Measurements from ENCODE around the gene MRPL1. TPM values are rescaled to one million over a fixed set of nuclear protein-coding genes. Genes with fewer than 3 reads are reported as not detected.

The MRPL1 gene
- total RNA-seq, 1 donor: 23.2 TPM

DNA sequence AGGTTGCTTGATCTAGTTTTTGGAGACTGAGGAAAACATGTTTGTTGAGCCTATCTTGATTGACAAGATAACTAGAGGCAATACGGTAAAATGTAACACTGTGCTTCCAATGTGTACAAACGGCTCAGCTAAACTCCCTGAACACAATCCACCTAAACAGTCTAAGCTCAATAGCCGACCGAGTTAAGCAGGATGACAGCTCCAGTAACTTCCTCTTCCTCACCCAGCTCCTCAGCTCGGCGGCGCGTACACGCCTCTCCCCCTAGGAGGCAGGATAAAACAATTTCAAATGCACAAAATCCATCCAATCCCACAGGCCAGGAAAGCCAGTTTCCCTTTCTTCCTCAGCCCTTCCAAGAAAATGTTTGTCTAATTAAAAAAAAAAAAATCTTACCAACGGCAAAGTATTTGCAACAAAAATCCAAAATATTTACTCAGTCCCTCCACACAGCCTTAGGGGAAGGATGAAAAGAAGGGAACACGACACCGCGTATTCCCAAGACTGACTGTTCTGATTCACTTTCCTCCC lies 44.5 kb upstream of the MRPL1 start:
- H4K20me1 ChIP-seq (ENCODE audit: insufficient read depth, low read length): peaks cover 30% of the 10 kb centered on the region
- H3K79me2 ChIP-seq (ENCODE audit: insufficient read depth, low read length): peaks cover 49% of the 10 kb centered on the region

DNA sequence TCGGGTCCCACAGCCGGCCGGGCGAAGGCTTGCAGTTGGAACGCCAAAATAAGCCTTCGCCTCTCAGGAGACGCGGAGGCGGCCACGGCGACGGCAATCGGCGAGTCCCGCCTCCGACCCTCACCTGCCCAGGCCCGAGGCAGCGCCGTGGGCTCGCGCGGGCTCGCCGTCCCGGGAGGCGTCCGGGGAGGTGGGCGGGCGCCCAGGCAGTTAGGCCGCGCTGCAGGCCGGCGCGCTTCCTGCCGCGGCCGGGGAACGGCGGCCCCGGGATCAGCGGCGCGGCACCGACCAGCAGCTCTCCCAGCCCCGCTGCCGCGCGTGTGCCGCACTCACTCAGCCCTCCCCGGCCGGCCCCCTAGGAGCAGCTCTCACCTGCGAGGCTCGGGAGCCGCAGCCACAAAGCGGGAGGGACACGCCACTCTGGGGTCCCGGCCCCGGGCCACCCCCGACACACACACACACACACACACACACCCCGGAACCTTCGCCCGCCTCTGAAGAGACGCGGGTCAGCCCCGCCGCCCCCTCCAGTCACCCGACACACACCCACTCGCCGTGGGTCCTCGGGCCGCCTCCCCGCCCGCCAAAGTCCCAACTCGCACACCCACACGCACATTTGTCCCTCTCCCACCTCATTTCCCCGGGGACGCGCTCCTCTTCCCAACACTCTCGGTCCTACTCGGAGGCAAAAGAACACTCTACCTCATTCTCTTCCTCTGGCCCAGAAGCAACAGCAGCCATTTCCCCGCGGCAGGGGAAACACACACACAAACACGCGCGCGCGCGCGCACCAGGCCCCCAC lies 43.8 kb upstream of the MRPL1 start, which contains the start of gene CNOT6L:
TSS of gene CNOT6L (minus strand) at position 767 of the 802 bp plus-strand sequence. CDS start at position 707, 60 bp downstream.
- TF ChIP-seq, protein P1, sequence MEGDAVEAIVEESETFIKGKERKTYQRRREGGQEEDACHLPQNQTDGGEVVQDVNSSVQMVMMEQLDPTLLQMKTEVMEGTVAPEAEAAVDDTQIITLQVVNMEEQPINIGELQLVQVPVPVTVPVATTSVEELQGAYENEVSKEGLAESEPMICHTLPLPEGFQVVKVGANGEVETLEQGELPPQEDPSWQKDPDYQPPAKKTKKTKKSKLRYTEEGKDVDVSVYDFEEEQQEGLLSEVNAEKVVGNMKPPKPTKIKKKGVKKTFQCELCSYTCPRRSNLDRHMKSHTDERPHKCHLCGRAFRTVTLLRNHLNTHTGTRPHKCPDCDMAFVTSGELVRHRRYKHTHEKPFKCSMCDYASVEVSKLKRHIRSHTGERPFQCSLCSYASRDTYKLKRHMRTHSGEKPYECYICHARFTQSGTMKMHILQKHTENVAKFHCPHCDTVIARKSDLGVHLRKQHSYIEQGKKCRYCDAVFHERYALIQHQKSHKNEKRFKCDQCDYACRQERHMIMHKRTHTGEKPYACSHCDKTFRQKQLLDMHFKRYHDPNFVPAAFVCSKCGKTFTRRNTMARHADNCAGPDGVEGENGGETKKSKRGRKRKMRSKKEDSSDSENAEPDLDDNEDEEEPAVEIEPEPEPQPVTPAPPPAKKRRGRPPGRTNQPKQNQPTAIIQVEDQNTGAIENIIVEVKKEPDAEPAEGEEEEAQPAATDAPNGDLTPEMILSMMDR (IDR thresholded peaks at IDR 0.05; ENCODE audit: extremely low read depth, low read depth, low read length): no peak
- peak within 1 kb of the TSS; percentile 88 for H3K4me2 ChIP-seq (ENCODE audit: insufficient read depth, low read length)
- peak; percentile 89 for DNase-seq (ENCODE audit: insufficient read length, low spot score, missing footprints)

More for the DNA sequence above, 44.5 kb upstream of the MRPL1 start:
- DNase-seq (ENCODE audit: insufficient read length, low spot score, missing footprints): peak; percentile 96
- peak overlapping the region; percentile 78 for H3K27ac ChIP-seq (ENCODE audit: low read depth, low read length)
- no peaks in the 10 kb centered on the region for H3K27me3 ChIP-seq (ENCODE audit: insufficient read depth, low read length)
- peaks cover 15% of the 10 kb centered on the region for H3K4me1 ChIP-seq (ENCODE audit: insufficient read depth, low read length)
- H3K36me3 ChIP-seq (ENCODE audit: insufficient read depth, low read length): no peaks in the 10 kb centered on the region
- peak overlapping the region; percentile 81 for H2AFZ ChIP-seq (ENCODE audit: low read length)
- no peaks in the 10 kb centered on the region for H3K9me3 ChIP-seq (ENCODE audit: low read depth, low read length)
- H3K4me2 ChIP-seq (ENCODE audit: insufficient read depth, low read length): peak overlapping the region; percentile 88
- TF ChIP-seq, protein P1 (IDR thresholded peaks at IDR 0.05; ENCODE audit: extremely low read depth, low read depth, low read length): peak; percentile 49
- H3K4me3 ChIP-seq (ENCODE audit: insufficient read depth, low read length): peak overlapping the region; percentile 85

DNA sequence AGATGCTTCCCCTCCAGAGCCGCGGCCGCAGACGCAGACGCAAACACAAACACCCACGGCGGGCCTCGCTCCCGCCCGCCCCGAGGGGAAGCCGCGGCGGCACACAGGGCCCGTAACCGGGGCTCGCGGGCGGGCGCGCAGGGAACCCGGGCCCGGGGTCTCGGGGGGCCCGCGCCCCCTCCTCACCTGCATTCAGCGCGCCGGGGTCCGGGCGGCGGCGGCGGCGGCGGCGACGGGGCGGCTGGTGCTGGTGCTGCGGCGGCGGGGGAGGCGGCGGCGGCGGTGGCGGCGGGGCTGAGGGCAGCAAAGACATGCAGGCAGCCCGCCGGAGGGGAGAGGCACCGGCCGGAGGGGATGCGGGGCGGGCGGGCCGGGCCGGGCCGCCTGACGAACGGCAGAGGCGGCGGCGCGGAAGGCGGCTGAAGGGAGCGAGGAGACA lies 43.2 kb upstream of the MRPL1 start:
- TF ChIP-seq, protein P1 (IDR thresholded peaks at IDR 0.05; ENCODE audit: extremely low read depth, low read depth, low read length): no peak
- peak overlapping the region; percentile 88 for H3K4me2 ChIP-seq (ENCODE audit: insufficient read depth, low read length)
- no peaks in the 10 kb centered on the region for H3K27me3 ChIP-seq (ENCODE audit: insufficient read depth, low read length)
- peak; percentile 80 for DNase-seq (ENCODE audit: insufficient read length, low spot score, missing footprints)
- H3K79me2 ChIP-seq (ENCODE audit: insufficient read depth, low read length): peaks cover 37% of the 10 kb centered on the region
- H2AFZ ChIP-seq (ENCODE audit: low read length): peak overlapping the region; percentile 99
- H3K4me3 ChIP-seq (ENCODE audit: insufficient read depth, low read length): peak overlapping the region; percentile 85
- H4K20me1 ChIP-seq (ENCODE audit: insufficient read depth, low read length): peaks cover 23% of the 10 kb centered on the region
- H3K36me3 ChIP-seq (ENCODE audit: insufficient read depth, low read length): no peaks in the 10 kb centered on the region
- peaks cover 15% of the 10 kb centered on the region for H3K4me1 ChIP-seq (ENCODE audit: insufficient read depth, low read length)
- no peaks in the 10 kb centered on the region for H3K9me3 ChIP-seq (ENCODE audit: low read depth, low read length)
- H3K27ac ChIP-seq (ENCODE audit: low read depth, low read length): peak overlapping the region; percentile 78

More for the DNA sequence above, 43.8 kb upstream of the MRPL1 start, which contains the start of gene CNOT6L:
- H3K9me3 ChIP-seq (ENCODE audit: low read depth, low read length): no peaks in the 10 kb centered on the region
- H2AFZ ChIP-seq (ENCODE audit: low read length): peak within 1 kb of the TSS; percentile 99
- H4K20me1 ChIP-seq (ENCODE audit: insufficient read depth, low read length): peaks cover 26% of the 10 kb centered on the region
- peak within 1 kb of the TSS; percentile 85 for H3K4me3 ChIP-seq (ENCODE audit: insufficient read depth, low read length)
- no peaks in the 10 kb centered on the region for H3K27me3 ChIP-seq (ENCODE audit: insufficient read depth, low read length)
- H3K4me1 ChIP-seq (ENCODE audit: insufficient read depth, low read length): peaks cover 15% of the 10 kb centered on the region
- H3K36me3 ChIP-seq (ENCODE audit: insufficient read depth, low read length): no peaks in the 10 kb centered on the region
- peaks cover 43% of the 10 kb centered on the region for H3K79me2 ChIP-seq (ENCODE audit: insufficient read depth, low read length)
- H3K27ac ChIP-seq (ENCODE audit: low read depth, low read length): peak within 1 kb of the TSS; percentile 78

Measured in osteoblast (primary cell).